A673 (cell line): ENCODE data around the gene NMRAL1.

Experiments used
- CTCF ChIP-seq: fragments of 300-800, 200-600 bp; sonication (generic); conservative IDR thresholded peaks from 2 replicates; pipeline ENCODE4 v1.5.1; 2017; ENCODE audit warnings: low read depth, mild to moderate bottlenecking, antibody characterized with exemption, low read length, moderate library complexity, mixed read lengths
- EZH2 ChIP-seq: fragments of 200-600 bp; sonication (generic); IDR thresholded peaks from 2 replicates; pipeline ENCODE4 v1.6.1; 2017; ENCODE audit warnings: borderline replicate concordance, low read depth, mild to moderate bottlenecking, mixed read lengths, antibody characterized with exemption, low read length; ENCODE audit not compliant: poor library complexity, severe bottlenecking

DNA sequence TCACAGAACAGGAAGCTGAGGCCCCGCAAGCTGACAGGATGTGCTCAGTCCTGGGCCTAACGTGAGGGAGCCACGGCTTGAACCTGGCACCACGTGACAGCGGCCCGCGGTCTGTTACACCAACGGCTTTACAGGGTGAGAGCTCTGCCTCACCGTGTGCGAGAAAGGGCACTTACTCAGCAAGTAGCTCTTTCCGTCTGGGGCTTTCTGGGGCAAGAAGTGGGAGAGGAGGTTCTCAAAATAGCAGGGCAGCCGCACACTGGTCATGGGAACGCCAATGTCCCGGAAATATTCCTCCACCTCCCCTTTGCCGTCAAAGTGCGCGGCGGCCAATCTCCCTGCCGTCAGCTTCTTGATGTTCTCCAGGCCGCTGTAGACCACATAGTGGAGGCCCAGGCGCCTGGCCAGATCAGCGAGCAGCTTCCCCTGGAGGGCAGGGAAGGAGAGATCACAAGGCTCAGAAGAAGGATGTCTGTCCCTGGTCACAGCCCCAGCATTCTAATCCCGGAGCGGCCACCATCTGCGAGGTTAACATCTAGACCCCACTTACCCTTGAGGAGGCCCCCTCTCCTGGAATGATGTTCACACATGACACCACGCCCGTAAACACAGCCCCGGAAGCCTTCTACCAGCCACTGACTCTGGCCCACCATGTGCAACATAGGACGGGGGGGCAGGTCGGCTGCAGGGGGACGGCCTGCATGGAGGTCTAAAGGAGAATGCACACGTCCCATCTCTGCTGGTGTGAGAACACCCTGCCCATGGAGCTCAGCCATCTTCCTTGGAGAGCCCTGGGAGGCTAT, 8.2 kb downstream of the NMRAL1 start:
- TF ChIP-seq CTCF: no peak
- TF ChIP-seq EZH2: no peak
